HepG2 (cell line): Measurements from ENCODE around the gene HDHD3. TPM values are rescaled to one million over a fixed set of nuclear protein-coding genes. Genes with fewer than 3 reads are reported as not detected.

Source experiments
- ATAC-seq: fragments of 200-7000 bp; cut with Tn5 transposase; 3 replicates; pipeline ENCODE4 v1.9.1; 2020; ENCODE audit warnings: mild to moderate bottlenecking, moderate library complexity
- BruUV-seq: library from RNA; stranded (reverse); fragments of 400-500 nt; replicated peaks from 2 replicates; lab custom pipeline; 2021; lab: Mats Ljungman, UMichigan
- CTCF ChIA-PET: fragments of 300-600 bp; formaldehyde crosslinking; extraction: SDS; loops from one replicate; lab custom pipeline; 2021; ENCODE audit warnings: low total read pairs, inconsistent platforms, low intra/inter-chr PET ratio; lab: Yijun Ruan, JAX
- POLR2A ChIA-PET: fragments of 350-600 bp; sonication (Branson Sonifier 250); formaldehyde crosslinking; loops from one replicate; lab custom pipeline; 2020; ENCODE audit warnings: antibody characterized with exemption, inconsistent platforms; lab: Yijun Ruan, JAX
- DNase-seq: peaks from one replicate; pipeline ENCODE4 v3.0.0-alpha.2; 2015; ENCODE audit warnings: low spot score
- FAIRE-seq: peaks from 3 replicates; lab custom pipeline; 2011; peaks lifted over from hg19 to GRCh38; lab: Jason Lieb, UNC
- H2AFZ ChIP-seq: one replicate; pipeline ENCODE4 v1.6.1; 2011; ENCODE audit warnings: low read length, inconsistent platforms
- H3K27ac ChIP-seq: fragments of 300-600 bp; 3 replicates; pipeline ENCODE4 v1.8.0; 2011; ENCODE audit warnings: mixed run types, mild to moderate bottlenecking, mixed read lengths, low read length, inconsistent platforms; ENCODE audit not compliant: insufficient read depth; ENCODE audit errors: extremely low read length
- H3K27me3 ChIP-seq, 2 experiments: fragments of 200-600 bp in 1 of 2; 2 replicates in 1 of 2; 3 replicates in 1 of 2; pipeline versions ENCODE4 v1.6.0 to v1.8.0; 2011; ENCODE audit warnings: low read length in 2 of 2, mild to moderate bottlenecking in 2 of 2, moderate library complexity in 2 of 2, inconsistent platforms in 1 of 2; ENCODE audit not compliant: insufficient read depth in 2 of 2, control insufficient read depth in 1 of 2
- H3K36me3 ChIP-seq, 2 experiments: fragments of 200-600 bp in 1 of 2; replicated peaks in 1 of 2; 2 replicates in 1 of 2; 3 replicates in 1 of 2; pipeline versions ENCODE4 v1.5.1 to v1.8.0; 2011; ENCODE audit warnings: low read length in 2 of 2, inconsistent platforms in 1 of 2; ENCODE audit not compliant: insufficient read depth in 2 of 2, control insufficient read depth in 1 of 2
- H3K4me1 ChIP-seq: 2 replicates; pipeline ENCODE4 v1.5.1; 2012; ENCODE audit warnings: low read length, inconsistent platforms; ENCODE audit not compliant: insufficient read depth
- H3K4me2 ChIP-seq: 2 replicates; pipeline ENCODE4 v1.6.0; 2011; ENCODE audit warnings: low read depth, low read length, inconsistent platforms
- H3K4me3 ChIP-seq, 3 experiments: fragments of 200-600 bp in 1 of 3; sonication (generic), shearing (Covaris generic) in 1 of 3; replicated peaks in 1 of 3; 2 replicates each; pipeline ENCODE4 v1.5.1; 2011 to 2016; ENCODE audit warnings: low read length in 3 of 3, inconsistent platforms in 2 of 3, low read depth in 2 of 3, mild to moderate bottlenecking in 2 of 3, control low read depth in 1 of 3, mixed read lengths in 1 of 3; ENCODE audit not compliant: insufficient read depth in 1 of 3
- H3K79me2 ChIP-seq: one replicate; pipeline ENCODE4 v1.6.1; 2011; ENCODE audit warnings: low read length, inconsistent platforms; ENCODE audit not compliant: insufficient read depth
- H3K9ac ChIP-seq: 2 replicates; pipeline ENCODE4 v1.6.0; 2011; ENCODE audit warnings: mild to moderate bottlenecking, low read depth, low read length, inconsistent platforms; ENCODE audit not compliant: insufficient read depth
- H3K9me3 ChIP-seq: 2 replicates; pipeline ENCODE4 v1.5.1; 2012; ENCODE audit warnings: mild to moderate bottlenecking, low read length
- H4K20me1 ChIP-seq: 2 replicates; pipeline ENCODE4 v1.6.0; 2011; ENCODE audit warnings: inconsistent platforms, mild to moderate bottlenecking, low read length, moderate library complexity; ENCODE audit not compliant: insufficient read depth
- DPF2 ChIP-seq: sonication (generic); formaldehyde crosslinking; IDR thresholded peaks from 2 replicates; pipeline ENCODE4 v1.4.0; 2020; ENCODE audit warnings: mild to moderate bottlenecking, low read depth, missing genetic modification reagents, borderline replicate concordance
- HOXA3 ChIP-seq: sonication (generic); formaldehyde crosslinking; IDR thresholded peaks from 2 replicates; pipeline ENCODE4 v1.5.0; 2020; ENCODE audit warnings: missing genetic modification reagents
- KDM1A ChIP-seq: IDR thresholded peaks from 2 replicates; pipeline ENCODE4 v1.6.1; 2016; ENCODE audit warnings: missing compliant biosample characterization
- MXD4 ChIP-seq: IDR thresholded peaks from 2 replicates; pipeline ENCODE4 v1.6.1; 2016; ENCODE audit warnings: mild to moderate bottlenecking, missing biosample characterization, missing genetic modification reagents
- SMC3 ChIP-seq: IDR thresholded peaks from 2 replicates; pipeline ENCODE4 v1.6.1; 2011; ENCODE audit warnings: low read length, improper control_type of control experiment
- STAG1 ChIP-seq: sonication (generic); formaldehyde crosslinking; IDR thresholded peaks from 2 replicates; pipeline ENCODE4 v1.4.0; 2020; ENCODE audit warnings: missing genetic modification reagents
- WGBS: methylation state at CpG from one replicate; pipeline ENCODE4 v1.1.6; 2017; ENCODE audit warnings: low lambda C conversion rate; 5-methylcytosine and 5-hydroxymethylcytosine counted together
- in situ Hi-C: cut with HindIII; loops from 2 replicates; pipeline ENCODE4 v1.10.0; 2017; ENCODE audit warnings: low pct_unique_long_range_greater_than_20kb; ENCODE audit not compliant: extremely low pct_ligation_motif_present
- intact Hi-C: fragments of 100-400 bp; cut with micrococcal nuclease; formaldehyde crosslinking; loops from one replicate; pipeline ENCODE4 v1.10.0; 2022; ENCODE audit not compliant: unreplicated experiment
- polyA plus RNA-seq, 8 experiments: library from polyadenylated mRNA; depleted of rRNA in 3 of 8; stranded (reverse) in 7 of 8; unstranded in 1 of 8; fragments of >200 nt; fragmentation: Illumina TruSeq in 4 of 8; extraction: Trizol in 4 of 8; gene quantifications; 2 replicates each; pipeline versions ENCODE4 v1.2.1 to v1.2.3, GENCODE V29; 2011 to 2016; ENCODE audit warnings: low read depth in 4 of 8, missing spikeins in 1 of 8, mixed read lengths in 1 of 8; ENCODE audit not compliant: insufficient read depth in 1 of 8
- total RNA-seq, 5 experiments: library from RNA; depleted of rRNA; stranded (reverse); fragments of >200 nt; fragmentation: Illumina TruSeq; extraction: Trizol; gene quantifications; 2 replicates each; pipeline ENCODE4 v1.2.3, GENCODE V29; 2016; ENCODE audit warnings: low read depth in 1 of 5
- TF ChIP-seq, protein P1 (sequence below): sonication (generic); formaldehyde crosslinking; IDR thresholded peaks from 2 replicates; pipeline ENCODE4 v1.4.0; 2020; ENCODE audit warnings: mild to moderate bottlenecking, missing genetic modification reagents
- TF ChIP-seq, protein P2 (sequence below): sonication (generic); formaldehyde crosslinking; IDR thresholded peaks from 2 replicates; pipeline ENCODE4 v1.4.0; 2020; ENCODE audit warnings: mild to moderate bottlenecking, missing genetic modification reagents
- TF ChIP-seq, protein P3 (sequence below): sonication (generic); formaldehyde crosslinking; IDR thresholded peaks from 2 replicates; pipeline ENCODE4 v1.5.0; 2020; ENCODE audit warnings: mild to moderate bottlenecking, missing genetic modification reagents, moderate library complexity

HDHD3 gene
- total and polyA plus RNA-seq, 2 of the 13 experiments (the other 11 are each of a cell fraction or from before 2014, with no cell fraction given): 23.1 to 38.5 TPM

DNA sequence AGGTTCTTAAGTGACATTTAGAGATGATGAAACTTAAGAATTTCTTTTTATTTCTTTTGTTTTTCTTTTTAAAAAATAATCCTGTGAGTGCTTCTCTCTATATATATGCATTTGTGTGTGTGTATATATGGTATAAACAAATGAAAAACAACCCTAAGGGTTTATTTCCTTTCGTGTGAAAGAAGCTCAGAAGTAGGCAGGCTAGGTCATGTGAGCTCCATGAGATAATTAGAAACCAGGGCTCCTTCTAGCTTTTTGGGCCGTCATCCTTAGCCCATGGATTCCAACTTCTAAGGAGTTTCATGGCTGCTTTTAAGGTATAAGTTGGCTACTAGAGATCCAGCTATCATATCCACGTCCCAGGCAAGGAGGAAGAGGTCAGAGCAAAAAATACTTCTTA lies 44.9 kb upstream of the HDHD3 start:
- intact Hi-C loops: no loop called here
- no peak for ATAC-seq
- ChIA-PET POLR2A (no interaction called here), CTCF (no interaction called here)
- no peak for FAIRE-seq
- in situ Hi-C loops: no loop called here
- H3K4me3 ChIP-seq: no peak overlapping the region
- H3K27me3 ChIP-seq: no peaks in the 10 kb centered on the region; a peak in 1 of 5 replicates
- H3K4me2 ChIP-seq: no peak overlapping the region
- H3K9ac ChIP-seq: no peak overlapping the region
- peaks cover 9% of the 10 kb centered on the region for H3K4me1 ChIP-seq
- no peaks in the 10 kb centered on the region for H3K9me3 ChIP-seq
- H3K36me3 ChIP-seq: no peaks in the 10 kb centered on the region
- 28% methylated on average over 3 of the region's 3 CpGs for WGBS
- no peak overlapping the region for H3K27ac ChIP-seq
- DNase-seq: no peak
- no peaks in the 10 kb centered on the region for H3K79me2 ChIP-seq
- H4K20me1 ChIP-seq: no peaks in the 10 kb centered on the region
- no peak overlapping the region for H2AFZ ChIP-seq
- BruUV-seq: no TSS peak
- no peak for TF ChIP-seq KDM1A (CRISPR knock-in tag)
- TF ChIP-seq, protein P1, sequence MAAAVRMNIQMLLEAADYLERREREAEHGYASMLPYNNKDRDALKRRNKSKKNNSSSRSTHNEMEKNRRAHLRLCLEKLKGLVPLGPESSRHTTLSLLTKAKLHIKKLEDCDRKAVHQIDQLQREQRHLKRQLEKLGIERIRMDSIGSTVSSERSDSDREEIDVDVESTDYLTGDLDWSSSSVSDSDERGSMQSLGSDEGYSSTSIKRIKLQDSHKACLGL (CRISPR knock-in tag): no peak
- no peak for TF ChIP-seq HOXA3 (CRISPR knock-in tag)
- TF ChIP-seq, protein P2, sequence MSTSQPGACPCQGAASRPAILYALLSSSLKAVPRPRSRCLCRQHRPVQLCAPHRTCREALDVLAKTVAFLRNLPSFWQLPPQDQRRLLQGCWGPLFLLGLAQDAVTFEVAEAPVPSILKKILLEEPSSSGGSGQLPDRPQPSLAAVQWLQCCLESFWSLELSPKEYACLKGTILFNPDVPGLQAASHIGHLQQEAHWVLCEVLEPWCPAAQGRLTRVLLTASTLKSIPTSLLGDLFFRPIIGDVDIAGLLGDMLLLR (CRISPR knock-in tag): no peak

DNA sequence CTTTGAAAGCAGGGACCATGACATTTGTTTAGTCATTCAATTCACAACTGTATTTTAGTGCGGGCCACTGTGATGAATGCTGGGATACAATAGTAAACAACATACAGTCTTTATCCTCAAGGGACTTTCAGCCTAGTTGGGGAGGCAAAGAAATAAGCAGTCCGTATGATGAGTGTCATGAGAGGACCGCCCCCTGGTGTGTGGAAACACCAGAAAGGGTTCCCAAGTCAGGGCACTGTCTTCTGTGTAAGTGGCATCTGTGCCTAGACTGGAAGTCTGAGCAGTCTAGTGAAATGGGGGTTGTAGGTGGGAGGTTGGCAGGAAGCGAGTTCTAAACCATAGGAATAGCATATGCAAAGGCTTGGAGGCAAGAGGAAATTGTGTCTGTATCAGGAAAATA lies 40.6 kb upstream of the HDHD3 start:
- FAIRE-seq: no peak
- no peak overlapping the region for H3K9ac ChIP-seq
- no peaks in the 10 kb centered on the region for H3K36me3 ChIP-seq
- no peak overlapping the region for H2AFZ ChIP-seq
- H3K4me2 ChIP-seq: no peak overlapping the region
- H3K27ac ChIP-seq: no peak overlapping the region
- WGBS: 16% methylated on average over 4 of the region's 4 CpGs
- CTCF ChIA-PET: interaction anchor here (1.3 kb wide), 1 partner anchor 143 kb away, joined by 4 read pairs; no protein-coding TSS in a partner anchor
- POLR2A ChIA-PET: no interaction called here
- no peaks in the 10 kb centered on the region for H3K9me3 ChIP-seq
- H3K79me2 ChIP-seq: no peaks in the 10 kb centered on the region
- in situ Hi-C loops: no loop called here
- no TSS peak for BruUV-seq
- ATAC-seq: peak; percentile 60; the same call in 2 of the 3 replicates
- no peaks in the 10 kb centered on the region for H4K20me1 ChIP-seq
- TF ChIP-seq DPF2 (no peak), MXD4 (no peak), STAG1 (peak; percentile 42), SMC3 (peak; percentile 38; the same call in 1 of the 2 replicates)
- TF ChIP-seq, protein P3, sequence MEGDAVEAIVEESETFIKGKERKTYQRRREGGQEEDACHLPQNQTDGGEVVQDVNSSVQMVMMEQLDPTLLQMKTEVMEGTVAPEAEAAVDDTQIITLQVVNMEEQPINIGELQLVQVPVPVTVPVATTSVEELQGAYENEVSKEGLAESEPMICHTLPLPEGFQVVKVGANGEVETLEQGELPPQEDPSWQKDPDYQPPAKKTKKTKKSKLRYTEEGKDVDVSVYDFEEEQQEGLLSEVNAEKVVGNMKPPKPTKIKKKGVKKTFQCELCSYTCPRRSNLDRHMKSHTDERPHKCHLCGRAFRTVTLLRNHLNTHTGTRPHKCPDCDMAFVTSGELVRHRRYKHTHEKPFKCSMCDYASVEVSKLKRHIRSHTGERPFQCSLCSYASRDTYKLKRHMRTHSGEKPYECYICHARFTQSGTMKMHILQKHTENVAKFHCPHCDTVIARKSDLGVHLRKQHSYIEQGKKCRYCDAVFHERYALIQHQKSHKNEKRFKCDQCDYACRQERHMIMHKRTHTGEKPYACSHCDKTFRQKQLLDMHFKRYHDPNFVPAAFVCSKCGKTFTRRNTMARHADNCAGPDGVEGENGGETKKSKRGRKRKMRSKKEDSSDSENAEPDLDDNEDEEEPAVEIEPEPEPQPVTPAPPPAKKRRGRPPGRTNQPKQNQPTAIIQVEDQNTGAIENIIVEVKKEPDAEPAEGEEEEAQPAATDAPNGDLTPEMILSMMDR (CRISPR knock-in tag): peak; percentile 50
- no peaks in the 10 kb centered on the region for H3K4me1 ChIP-seq
- H3K4me3 ChIP-seq: no peak overlapping the region
- DNase-seq: no peak
- intact Hi-C loops: loop anchor here (10.0 kb wide), 1 partner anchor 237 kb away; no protein-coding TSS in a partner anchor
- no peaks in the 10 kb centered on the region for H3K27me3 ChIP-seq
